HG02798 (cell line): ENCODE data around the gene TWSG1.
"Not testable (repeated sequence)": the region's sequence is repeated elsewhere in the genome, so short reads cannot be mapped to it uniquely, and the experiment has no call there.

Experiments used
- ATAC-seq: cut with Tn5 transposase; IDR thresholded peaks from one replicate; pipeline ENCODE4 v1.9.1; 2021; ENCODE audit warnings: mild to moderate bottlenecking; ENCODE audit not compliant: unreplicated experiment, poor library complexity

TWSG1 gene

DNA sequence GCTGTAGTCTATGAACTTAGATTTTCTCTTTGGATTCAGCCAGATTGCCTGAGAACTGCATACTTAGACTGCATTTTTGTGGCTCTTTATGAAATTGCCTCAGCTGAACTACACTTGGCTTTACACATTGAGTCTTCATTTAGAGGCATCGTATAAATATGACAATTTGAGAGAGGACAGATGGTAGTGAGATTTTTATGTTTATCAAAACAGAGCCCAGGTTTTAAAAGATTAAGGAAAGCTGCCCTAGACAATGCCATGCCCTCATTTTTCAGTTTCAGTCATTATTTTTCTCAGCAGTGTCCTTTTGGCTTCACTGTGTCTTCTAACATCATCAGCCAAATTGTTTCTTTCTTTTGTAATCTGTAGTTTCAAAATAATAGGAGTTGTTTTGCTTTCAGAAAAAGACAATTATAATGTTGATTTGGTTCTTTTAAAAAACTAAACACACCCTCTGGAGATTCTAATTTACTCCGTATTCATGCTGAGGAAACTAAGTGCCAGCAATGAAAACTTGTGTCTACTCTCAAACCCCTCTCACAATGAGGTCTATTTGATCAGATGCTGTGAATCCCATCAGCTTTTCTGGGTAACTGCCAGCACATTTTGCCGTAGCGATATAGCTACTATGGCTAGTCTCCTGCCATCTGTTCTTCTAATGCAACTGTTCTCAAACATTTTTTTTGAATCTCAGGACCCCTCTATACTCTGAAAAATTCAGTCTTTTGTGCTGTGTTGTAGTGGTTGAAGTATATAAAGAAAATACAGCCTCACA, 46.2 kb downstream of the TWSG1 start:
- no peak for ATAC-seq

GRCh38 chr18:9386879-9387278, 52.3 kb downstream of the TWSG1 start:
- no peak for ATAC-seq

DNA sequence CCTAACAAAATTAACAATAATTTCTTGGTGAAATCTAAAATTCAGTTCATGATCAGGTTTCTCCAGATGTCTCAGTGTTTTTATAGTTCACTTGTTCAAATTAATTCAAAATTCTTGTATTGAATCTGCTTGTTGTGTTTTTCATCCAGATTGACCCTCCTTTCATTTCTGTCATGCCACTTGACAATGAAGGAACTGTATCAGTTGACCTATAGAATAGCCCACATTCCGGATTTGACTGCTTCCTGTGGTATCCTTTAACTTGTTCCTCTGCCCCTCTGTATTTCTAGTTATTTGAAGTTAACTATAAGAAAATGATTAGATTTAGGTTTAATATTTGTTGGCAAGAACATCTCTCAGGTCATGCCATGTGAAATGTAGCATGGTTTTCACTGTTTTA, 53.3 kb downstream of the TWSG1 start:
- no peak for ATAC-seq

DNA sequence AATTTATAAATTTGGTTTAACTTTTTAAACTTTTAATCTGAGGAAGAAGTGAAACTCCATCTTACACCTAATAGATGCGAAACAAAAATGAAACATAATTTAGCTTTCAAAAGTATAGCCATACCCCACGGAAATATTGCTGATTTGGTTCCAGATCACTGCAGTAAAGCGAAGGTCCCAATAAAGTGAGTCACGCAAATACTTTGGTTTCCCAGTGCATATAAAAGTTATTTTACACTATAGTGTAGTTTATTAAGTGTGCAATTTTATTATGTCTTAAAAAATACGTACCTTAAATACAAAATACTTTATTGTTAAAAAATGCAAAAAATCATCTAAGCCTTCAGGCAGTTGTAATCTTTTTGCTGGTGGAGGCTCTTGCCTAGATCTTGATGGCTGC, 55.1 kb downstream of the TWSG1 start:
- no peak for ATAC-seq

- ATAC-seq: no peak
Measured at GRCh38 chr18:9392726-9393125, 58.2 kb downstream of the TWSG1 start.

- ATAC-seq: no peak
Measured at GRCh38 chr18:9394046-9394445, 59.5 kb downstream of the TWSG1 start.

- ATAC-seq: no peak
Measured at GRCh38 chr18:9400197-9400596, 65.6 kb downstream of the TWSG1 start.

DNA sequence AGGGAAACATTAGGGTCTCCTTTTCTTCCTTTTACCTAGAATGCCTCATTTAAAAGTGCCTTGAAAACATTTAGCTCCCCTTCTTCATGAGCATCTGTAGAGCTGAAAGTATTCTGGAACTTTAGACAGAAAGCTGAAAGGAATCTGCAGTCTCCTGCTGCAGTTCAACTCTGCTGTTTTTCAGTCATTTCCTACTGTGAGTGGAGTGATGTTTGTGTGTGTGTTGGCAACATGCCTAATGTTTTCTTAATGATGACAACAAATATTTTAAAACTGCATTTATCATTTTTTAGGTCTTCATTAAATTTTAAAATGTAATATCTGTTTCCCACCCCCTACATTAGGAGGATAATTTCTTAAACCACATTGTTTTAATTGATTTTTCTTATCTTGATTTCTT, 66.6 kb downstream of the TWSG1 start:
- ATAC-seq: no peak

DNA sequence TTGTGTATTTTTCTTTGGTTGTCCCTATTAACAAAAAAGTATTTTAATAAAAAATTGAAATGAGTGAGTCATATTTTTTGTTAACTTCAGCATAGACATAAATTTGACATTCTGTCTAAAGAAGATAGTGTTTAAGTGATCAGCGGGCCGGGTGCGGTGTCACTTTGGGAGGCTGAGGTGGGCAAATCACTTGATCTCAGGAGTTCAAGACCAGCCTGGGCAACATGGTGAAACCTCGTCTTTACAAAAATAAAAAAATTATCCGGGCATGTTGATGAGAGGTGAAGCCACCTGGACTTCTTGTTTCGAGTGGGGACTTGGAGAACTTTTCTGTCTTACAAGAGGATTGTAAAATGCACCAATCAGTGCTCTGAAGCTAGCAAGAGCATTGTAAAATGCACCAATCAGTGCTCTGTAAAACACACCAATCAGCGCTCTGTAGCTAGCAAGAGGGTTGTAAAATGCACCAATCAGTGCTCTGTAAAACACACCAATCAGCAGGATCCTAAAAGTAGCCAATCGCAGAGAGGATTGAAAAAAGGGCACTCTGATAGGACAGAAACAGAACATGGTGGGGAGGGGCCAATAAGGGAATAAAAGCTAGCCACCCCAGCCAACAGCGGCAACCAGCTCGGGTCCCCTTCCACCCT, 67.9 kb downstream of the TWSG1 start:
- ATAC-seq: not testable (repeated sequence)

GRCh38 chr18:9403795-9404564, 69.4 kb downstream of the TWSG1 start:
- no peak for ATAC-seq

- ATAC-seq: peak; percentile 67
Measured at GRCh38 chr18:9404565-9405060, 70.0 kb downstream of the TWSG1 start.

- ATAC-seq: no peak
Measured at GRCh38 chr18:9405130-9405529, 70.6 kb downstream of the TWSG1 start.

GRCh38 chr18:9405977-9406376, 71.4 kb downstream of the TWSG1 start:
- ATAC-seq: no peak

DNA sequence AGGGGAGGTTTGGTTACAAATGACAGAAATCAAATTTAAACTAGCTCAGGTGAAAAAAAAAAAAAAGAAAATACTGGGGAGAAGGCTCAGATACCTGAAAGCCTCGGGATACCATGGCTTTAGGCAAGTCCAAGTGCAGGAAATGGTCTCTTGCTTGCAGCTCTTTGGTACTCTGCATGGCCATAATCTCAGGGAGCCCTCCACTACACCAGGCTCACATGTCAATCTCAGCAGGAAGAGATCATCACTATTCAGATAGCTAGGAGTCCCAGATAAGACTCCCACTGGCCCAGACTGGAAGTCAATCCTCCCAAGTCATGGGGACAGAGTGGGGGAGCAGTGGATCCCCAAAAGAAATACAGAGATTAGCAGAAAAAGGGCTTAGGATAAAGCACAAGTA, 75.9 kb downstream of the TWSG1 start:
- ATAC-seq: no peak

DNA sequence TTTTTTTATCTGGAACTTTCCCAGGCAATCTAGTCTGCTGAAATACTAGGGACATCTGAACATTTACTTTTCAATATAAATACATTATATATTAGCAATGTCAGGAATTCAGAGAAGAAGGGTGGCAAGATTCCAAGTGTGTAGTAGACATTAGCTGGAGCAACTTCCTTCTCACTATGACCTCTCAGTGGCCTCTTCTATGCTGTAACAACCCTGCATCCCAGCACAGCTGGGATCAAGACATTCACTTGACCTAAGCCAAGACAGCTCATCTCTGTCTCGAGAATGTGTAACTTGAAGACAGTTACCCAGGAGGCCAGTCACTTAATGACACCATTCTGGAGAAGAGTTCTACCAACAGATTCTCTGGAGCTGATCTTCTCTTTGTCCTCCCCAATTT, 79.0 kb downstream of the TWSG1 start:
- no peak for ATAC-seq

DNA sequence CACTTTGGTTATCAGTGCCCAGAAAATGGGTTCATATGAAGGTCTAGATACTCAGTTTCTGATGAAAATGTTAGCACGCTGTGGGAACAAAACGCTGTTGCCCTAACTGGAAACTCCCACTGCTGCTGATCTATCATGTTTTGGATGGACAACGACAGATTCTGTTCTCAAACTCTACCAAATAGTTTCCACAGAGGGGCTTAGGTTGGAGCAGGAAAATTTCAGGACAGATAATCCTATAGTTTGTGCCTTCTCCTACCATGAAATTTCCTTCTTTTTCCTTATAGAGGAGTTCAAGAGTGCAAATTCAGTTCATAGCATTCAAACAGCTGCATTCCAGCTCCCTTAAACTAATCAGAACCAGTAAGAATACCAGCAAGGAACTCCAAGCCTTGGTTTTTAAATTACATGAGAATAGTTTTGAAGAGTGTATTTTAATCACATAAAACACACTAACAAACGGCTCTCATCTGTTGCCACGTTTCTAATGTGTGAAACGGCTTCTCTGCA, 82.0 kb downstream of the TWSG1 start:
- ATAC-seq: no peak

- no peak for ATAC-seq
Measured at GRCh38 chr18:9417073-9417851, 82.7 kb downstream of the TWSG1 start.

GRCh38 chr18:9418047-9418690, 83.6 kb downstream of the TWSG1 start:
- no peak for ATAC-seq

GRCh38 chr18:9419956-9420631, 85.5 kb downstream of the TWSG1 start:
- no peak for ATAC-seq
